Neural cell (in vitro differentiated cells): Measurements from ENCODE around the gene ITGA11. TPM values are rescaled to one million over a fixed set of nuclear protein-coding genes. Genes with fewer than 3 reads are reported as not detected.

Experiments
- H2AFZ ChIP-seq: fragments of 200-600, 300-800 bp; sonication (generic), shearing (Covaris generic); 2 replicates; pipeline ENCODE4 v1.6.0; 2014; ENCODE audit warnings: low read depth, mild to moderate bottlenecking, antibody characterized with exemption, low read length, moderate library complexity
- H3F3A ChIP-seq: fragments of 200-600 bp; shearing (Covaris generic); 2 replicates; pipeline ENCODE4 v1.6.1; 2016; ENCODE audit warnings: mild to moderate bottlenecking, moderate library complexity, mixed read lengths, antibody characterized with exemption, low read length; ENCODE audit not compliant: insufficient read depth, poor library complexity, severe bottlenecking
- H3K27ac ChIP-seq: fragments of 200-600, 300-800 bp; sonication (generic), shearing (Covaris generic); 2 replicates; pipeline ENCODE4 v1.5.1; 2014; ENCODE audit warnings: mild to moderate bottlenecking, low read length, moderate library complexity
- H3K27me3 ChIP-seq: fragments of 300-800, 200-600 bp; sonication (generic), shearing (Covaris generic); 2 replicates; pipeline ENCODE4 v1.6.0; 2014; ENCODE audit warnings: mild to moderate bottlenecking, low read depth, low read length, moderate library complexity; ENCODE audit not compliant: insufficient read depth
- H3K36me3 ChIP-seq: fragments of 300-800, 200-600 bp; sonication (generic), shearing (Covaris generic); 2 replicates; pipeline ENCODE4 v1.5.1; 2014; ENCODE audit warnings: mild to moderate bottlenecking, antibody characterized with exemption, low read length, moderate library complexity; ENCODE audit not compliant: insufficient read depth
- H3K4me2 ChIP-seq: fragments of 300-800, 200-600 bp; sonication (generic), shearing (Covaris generic); 2 replicates; pipeline ENCODE4 v1.6.0; 2014; ENCODE audit warnings: mild to moderate bottlenecking, low read length
- H3K4me3 ChIP-seq: fragments of 300-800, 200-600 bp; sonication (generic), shearing (Covaris generic); 2 replicates; pipeline ENCODE4 v1.5.1; 2014; ENCODE audit warnings: mild to moderate bottlenecking, low read length, moderate library complexity
- H3K79me2 ChIP-seq: fragments of 200-600 bp; shearing (Covaris generic); replicated peaks from 2 replicates; pipeline ENCODE4 v1.6.0; 2014; ENCODE audit warnings: mild to moderate bottlenecking, low read length, moderate library complexity; ENCODE audit not compliant: insufficient read depth
- H3K9ac ChIP-seq: fragments of 300-800, 200-600 bp; sonication (generic), shearing (Covaris generic); 2 replicates; pipeline ENCODE4 v1.6.1; 2016; ENCODE audit warnings: mild to moderate bottlenecking, low read length, mixed read lengths
- H3K9me2 ChIP-seq: fragments of 200-600 bp; shearing (Covaris generic); 2 replicates; pipeline ENCODE4 v1.6.1; 2016; ENCODE audit warnings: mild to moderate bottlenecking, low read length, mixed read lengths; ENCODE audit not compliant: insufficient read depth
- H3K9me3 ChIP-seq: fragments of 200-600, 300-800 bp; sonication (generic), shearing (Covaris generic); 2 replicates; pipeline ENCODE4 v1.6.1; 2016; ENCODE audit warnings: mild to moderate bottlenecking, mixed run types, low read length, moderate library complexity, mixed read lengths
- H4K20me1 ChIP-seq: fragments of 200-600 bp; shearing (Covaris generic); 2 replicates; pipeline ENCODE4 v1.6.1; 2016; ENCODE audit warnings: mild to moderate bottlenecking, mixed run types; ENCODE audit not compliant: insufficient read depth
- EP300 ChIP-seq: fragments of 450-650 bp; conservative IDR thresholded peaks from 2 replicates; pipeline ENCODE4 v1.6.1; 2014; ENCODE audit warnings: antibody characterized with exemption, mild to moderate bottlenecking, moderate library complexity; ENCODE audit not compliant: poor library complexity, severe bottlenecking
- EZH2 ChIP-seq: fragments of 200-600, 300-800 bp; shearing (Covaris generic), sonication (generic); IDR thresholded peaks from 2 replicates; pipeline ENCODE4 v1.6.1; 2014; ENCODE audit warnings: antibody characterized with exemption, low read length, borderline replicate concordance, mild to moderate bottlenecking; ENCODE audit not compliant: insufficient read depth, poor library complexity, severe bottlenecking
- MXI1 ChIP-seq: fragments of 450-650 bp; conservative IDR thresholded peaks from 2 replicates; pipeline ENCODE4 v1.6.1; 2014; ENCODE audit warnings: antibody characterized with exemption, mild to moderate bottlenecking; ENCODE audit not compliant: poor library complexity, severe bottlenecking
- POLR2AphosphoS5 ChIP-seq: IDR thresholded peaks from 2 replicates; pipeline ENCODE4 v1.6.1; 2012
- RAD21 ChIP-seq: fragments of 450-650 bp; conservative IDR thresholded peaks from 2 replicates; pipeline ENCODE4 v1.6.1; 2014; ENCODE audit warnings: antibody characterized with exemption, mild to moderate bottlenecking, moderate library complexity
- SMC3 ChIP-seq: fragments of 450-650 bp; conservative IDR thresholded peaks from 2 replicates; pipeline ENCODE4 v1.6.1; 2014; ENCODE audit warnings: antibody characterized with exemption, mild to moderate bottlenecking, moderate library complexity; ENCODE audit not compliant: poor library complexity
- TAF1 ChIP-seq: IDR thresholded peaks from 2 replicates; pipeline ENCODE4 v1.6.1; 2012; ENCODE audit warnings: low read depth
- polyA plus RNA-seq: library from polyadenylated mRNA; depleted of rRNA; stranded (reverse); fragments of >200 nt; gene quantifications from 2 replicates; pipeline ENCODE4 v1.2.3, GENCODE V29; 2014
- TF ChIP-seq, protein P1 (sequence below): IDR thresholded peaks from 2 replicates; pipeline ENCODE4 v1.6.1; 2012; ENCODE audit warnings: borderline replicate concordance
- TF ChIP-seq, protein P2 (sequence below): fragments of 450-650 bp; IDR thresholded peaks from 2 replicates; pipeline ENCODE4 v1.5.1; 2014; ENCODE audit warnings: antibody characterized with exemption, mild to moderate bottlenecking, moderate library complexity; ENCODE audit not compliant: poor library complexity, severe bottlenecking

ITGA11 gene
- polyA plus RNA-seq, 1 donor from 2014 or later = not detected

DNA sequence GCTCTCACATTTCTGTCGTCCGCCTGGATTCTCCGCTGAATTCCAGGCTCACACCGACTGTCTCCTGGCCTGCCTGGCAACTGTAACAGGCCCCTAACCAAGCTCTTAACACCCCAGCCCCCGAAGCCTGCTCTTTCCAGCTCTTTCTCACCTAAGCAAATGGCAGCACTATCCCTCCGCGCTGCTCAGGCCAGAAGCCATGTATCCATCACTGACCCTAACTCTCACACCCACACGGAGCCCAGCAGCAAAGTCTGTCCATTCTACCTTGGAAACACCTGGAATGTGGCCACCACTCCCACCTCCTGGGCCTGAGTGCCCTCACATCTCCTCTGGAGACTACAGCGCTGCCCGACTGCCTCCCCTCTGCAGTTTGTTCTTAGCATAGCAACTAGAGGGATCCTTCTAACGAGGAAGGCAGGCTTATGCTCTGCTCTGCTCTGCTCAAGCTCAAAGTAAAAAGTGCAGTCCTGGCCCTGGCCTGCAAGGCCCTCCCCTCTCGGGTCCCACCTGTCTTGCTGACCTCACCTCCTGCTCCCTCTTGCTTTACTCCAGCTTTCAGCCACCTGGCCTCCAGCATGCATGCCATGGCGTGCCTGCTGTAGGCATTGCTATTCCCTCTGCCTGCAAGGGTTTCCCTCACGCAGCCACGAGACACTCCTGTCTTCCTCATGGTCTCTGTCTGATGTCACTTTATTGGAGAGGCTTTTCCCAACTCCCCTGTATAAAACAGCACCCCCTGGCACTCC lies 127.2 kb downstream of the ITGA11 start:
- Histone ChIP-seq H3K9me2 (no peaks in the 10 kb centered on the region), H3K27ac (no peak overlapping the region), H3K27me3 (no peaks in the 10 kb centered on the region), H2AFZ (no peak overlapping the region), H3K79me2 (no peaks in the 10 kb centered on the region), H3K4me2 (no peak overlapping the region), H3K4me3 (no peak overlapping the region), H3F3A (no peaks in the 10 kb centered on the region), H3K9ac (no peak overlapping the region), H3K9me3 (no peaks in the 10 kb centered on the region), H3K36me3 (no peaks in the 10 kb centered on the region), H4K20me1 (no peaks in the 10 kb centered on the region)
- no peak for TF ChIP-seq EZH2
- TF ChIP-seq, protein P1, sequence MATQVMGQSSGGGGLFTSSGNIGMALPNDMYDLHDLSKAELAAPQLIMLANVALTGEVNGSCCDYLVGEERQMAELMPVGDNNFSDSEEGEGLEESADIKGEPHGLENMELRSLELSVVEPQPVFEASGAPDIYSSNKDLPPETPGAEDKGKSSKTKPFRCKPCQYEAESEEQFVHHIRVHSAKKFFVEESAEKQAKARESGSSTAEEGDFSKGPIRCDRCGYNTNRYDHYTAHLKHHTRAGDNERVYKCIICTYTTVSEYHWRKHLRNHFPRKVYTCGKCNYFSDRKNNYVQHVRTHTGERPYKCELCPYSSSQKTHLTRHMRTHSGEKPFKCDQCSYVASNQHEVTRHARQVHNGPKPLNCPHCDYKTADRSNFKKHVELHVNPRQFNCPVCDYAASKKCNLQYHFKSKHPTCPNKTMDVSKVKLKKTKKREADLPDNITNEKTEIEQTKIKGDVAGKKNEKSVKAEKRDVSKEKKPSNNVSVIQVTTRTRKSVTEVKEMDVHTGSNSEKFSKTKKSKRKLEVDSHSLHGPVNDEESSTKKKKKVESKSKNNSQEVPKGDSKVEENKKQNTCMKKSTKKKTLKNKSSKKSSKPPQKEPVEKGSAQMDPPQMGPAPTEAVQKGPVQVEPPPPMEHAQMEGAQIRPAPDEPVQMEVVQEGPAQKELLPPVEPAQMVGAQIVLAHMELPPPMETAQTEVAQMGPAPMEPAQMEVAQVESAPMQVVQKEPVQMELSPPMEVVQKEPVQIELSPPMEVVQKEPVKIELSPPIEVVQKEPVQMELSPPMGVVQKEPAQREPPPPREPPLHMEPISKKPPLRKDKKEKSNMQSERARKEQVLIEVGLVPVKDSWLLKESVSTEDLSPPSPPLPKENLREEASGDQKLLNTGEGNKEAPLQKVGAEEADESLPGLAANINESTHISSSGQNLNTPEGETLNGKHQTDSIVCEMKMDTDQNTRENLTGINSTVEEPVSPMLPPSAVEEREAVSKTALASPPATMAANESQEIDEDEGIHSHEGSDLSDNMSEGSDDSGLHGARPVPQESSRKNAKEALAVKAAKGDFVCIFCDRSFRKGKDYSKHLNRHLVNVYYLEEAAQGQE = no peak
- TF ChIP-seq, protein P2, sequence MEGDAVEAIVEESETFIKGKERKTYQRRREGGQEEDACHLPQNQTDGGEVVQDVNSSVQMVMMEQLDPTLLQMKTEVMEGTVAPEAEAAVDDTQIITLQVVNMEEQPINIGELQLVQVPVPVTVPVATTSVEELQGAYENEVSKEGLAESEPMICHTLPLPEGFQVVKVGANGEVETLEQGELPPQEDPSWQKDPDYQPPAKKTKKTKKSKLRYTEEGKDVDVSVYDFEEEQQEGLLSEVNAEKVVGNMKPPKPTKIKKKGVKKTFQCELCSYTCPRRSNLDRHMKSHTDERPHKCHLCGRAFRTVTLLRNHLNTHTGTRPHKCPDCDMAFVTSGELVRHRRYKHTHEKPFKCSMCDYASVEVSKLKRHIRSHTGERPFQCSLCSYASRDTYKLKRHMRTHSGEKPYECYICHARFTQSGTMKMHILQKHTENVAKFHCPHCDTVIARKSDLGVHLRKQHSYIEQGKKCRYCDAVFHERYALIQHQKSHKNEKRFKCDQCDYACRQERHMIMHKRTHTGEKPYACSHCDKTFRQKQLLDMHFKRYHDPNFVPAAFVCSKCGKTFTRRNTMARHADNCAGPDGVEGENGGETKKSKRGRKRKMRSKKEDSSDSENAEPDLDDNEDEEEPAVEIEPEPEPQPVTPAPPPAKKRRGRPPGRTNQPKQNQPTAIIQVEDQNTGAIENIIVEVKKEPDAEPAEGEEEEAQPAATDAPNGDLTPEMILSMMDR = no peak
- TF ChIP-seq RAD21 = no peak
- no peak for TF ChIP-seq SMC3
- TF ChIP-seq MXI1 = no peak
- TF ChIP-seq TAF1 = no peak
- no peak for TF ChIP-seq POLR2AphosphoS5
- no peak for TF ChIP-seq EP300

DNA sequence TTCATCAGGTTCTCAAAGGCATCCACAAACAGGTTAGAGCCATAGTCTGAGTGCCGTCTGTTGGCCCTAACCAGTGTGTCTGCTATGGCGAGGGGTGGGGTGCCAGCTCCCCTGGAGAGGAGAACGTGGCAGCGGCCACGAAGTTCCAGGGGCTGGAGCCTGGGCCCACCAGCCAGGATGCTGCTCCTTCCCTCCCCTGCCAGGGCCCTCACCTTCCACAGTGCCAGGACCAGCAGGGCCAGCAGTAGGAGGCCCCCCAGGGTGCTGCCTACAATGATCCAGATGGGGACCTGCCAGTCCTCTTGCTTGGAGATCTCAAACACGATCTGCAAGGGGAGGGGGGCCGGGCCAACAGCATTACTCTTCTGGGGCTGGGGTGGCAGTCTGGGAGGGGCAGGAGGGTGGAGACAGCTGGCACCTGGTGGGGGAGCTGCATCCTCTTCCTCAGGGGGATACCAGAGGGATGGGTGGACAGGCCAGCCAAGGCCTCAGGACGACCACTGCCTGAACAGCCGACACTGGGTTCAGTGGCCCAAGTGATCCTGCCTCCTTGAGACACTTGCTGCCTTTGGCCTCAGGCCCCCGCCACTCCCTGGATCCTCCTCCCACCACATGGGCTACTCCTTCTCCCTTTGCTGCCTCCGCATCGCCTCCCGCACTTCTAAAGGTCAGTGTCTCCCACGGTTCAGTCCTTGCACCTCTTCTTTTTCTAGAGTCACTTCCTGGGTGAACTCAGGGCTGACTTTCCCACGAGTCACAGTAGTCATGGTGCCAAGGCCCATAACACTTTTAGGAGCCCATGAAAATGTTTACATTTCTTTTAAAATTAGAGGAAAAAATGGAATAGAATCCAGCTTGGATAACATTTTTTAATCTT lies 128.2 kb downstream of the ITGA11 start:
- no peaks in the 10 kb centered on the region for H3K36me3 ChIP-seq
- H3K9ac ChIP-seq = no peak overlapping the region
- TF ChIP-seq MXI1 = no peak
- no peaks in the 10 kb centered on the region for H3K79me2 ChIP-seq
- H3K4me2 ChIP-seq = no peak overlapping the region
- no peaks in the 10 kb centered on the region for H4K20me1 ChIP-seq
- no peak overlapping the region for H3K4me3 ChIP-seq
- no peaks in the 10 kb centered on the region for H3F3A ChIP-seq
- H3K27ac ChIP-seq = no peak overlapping the region
- H3K9me2 ChIP-seq = no peaks in the 10 kb centered on the region
- H3K27me3 ChIP-seq = no peaks in the 10 kb centered on the region
- no peaks in the 10 kb centered on the region for H3K9me3 ChIP-seq
- no peak overlapping the region for H2AFZ ChIP-seq
